ENCODE data around the gene WDR43. TPM values are rescaled to one million over a fixed set of nuclear protein-coding genes. Genes with fewer than 3 reads are reported as not detected.
A peak's percentile ranks its signal among the peaks of the same experiment; 100 is the strongest.

The WDR43 gene
- total and polyA plus RNA-seq, 7 experiments from 2014 or later: 44.4 to 75.0 (median 60.4) TPM

- peaks cover 0 to 8% (median 0%) of the 10 kb centered on the region in 5 donors for H3K27me3 Mint-ChIP-seq
- peaks cover 13 to 25% (median 19%) of the 10 kb centered on the region in 7 donors for H3K4me1 Mint-ChIP-seq
- Histone ChIP-seq H3K9me3 (ENCODE audit: control insufficient read depth in 2 of 3, low read length in 3 of 3) (no peaks in the 10 kb centered on the region), H3K4me3 (ENCODE audit: low read length) (no peak overlapping the region), H3K4me1 (ENCODE audit: control insufficient read depth in 2 of 2, insufficient read depth in 2 of 2, low read length in 2 of 2) (peaks cover 9 to 15% of the 10 kb centered on the region in 2 donors), H3K36me3 (ENCODE audit: control insufficient read depth in 2 of 3, insufficient read depth in 3 of 3, low read length in 3 of 3) (no peaks in the 10 kb centered on the region), H3K27ac (ENCODE audit: low read depth, low read length) (no peak overlapping the region), H3K27me3 (ENCODE audit: control insufficient read depth in 2 of 2, insufficient read depth in 2 of 2, low read length in 2 of 2) (no peaks in the 10 kb centered on the region)
- no peaks in the 10 kb centered on the region for H3K36me3 Mint-ChIP-seq
- CTCF ChIA-PET: interaction anchor here (0.5 to 1.9 kb wide), 4 partner anchors 14 to 163 kb away, joined by 3 to 4 read pairs (median 4); no protein-coding TSS in a partner anchor
- ATAC-seq: no peak
- POLR2A ChIA-PET: interaction anchor here (0.9 to 1.0 kb wide), 2 partner anchors 15 to 19 kb away, joined by 3 read pairs; no protein-coding TSS in a partner anchor
- no peak for DNase-seq
- peaks cover 0 to 2% (median 0%) of the 10 kb centered on the region in 11 donors for H3K9me3 Mint-ChIP-seq
- no peak overlapping the region for H3K27ac Mint-ChIP-seq
- no peak overlapping the region for H3K4me3 Mint-ChIP-seq
- intact Hi-C loops (cut with micrococcal nuclease): no loop called here
Measured at GRCh38 chr2:28995765-28996750, 101.6 kb downstream of the WDR43 start.

- ChIA-PET POLR2A (interaction anchor here (1.0 kb wide), 1 partner anchor 17 kb away, joined by 3 read pairs; no protein-coding TSS in a partner anchor), CTCF (interaction anchor here (1.7 to 1.9 kb wide), 2 partner anchors 13 to 18 kb away, joined by 4 read pairs; no protein-coding TSS in a partner anchor)
- H3K27ac ChIP-seq (ENCODE audit: low read depth, low read length): no peak overlapping the region
- no peak for ATAC-seq
- H3K4me1 Mint-ChIP-seq: peaks cover 20 to 35% (median 28%) of the 10 kb centered on the region in 7 donors
- peaks cover 9 to 18% of the 10 kb centered on the region in 2 donors for H3K4me1 ChIP-seq (ENCODE audit: control insufficient read depth in 2 of 2, insufficient read depth in 2 of 2, low read length in 2 of 2)
- H3K4me3 ChIP-seq (ENCODE audit: low read length): no peak overlapping the region
- H3K9me3 ChIP-seq (ENCODE audit: control insufficient read depth in 2 of 3, low read length in 3 of 3): no peaks in the 10 kb centered on the region
- H3K4me3 Mint-ChIP-seq: no peak overlapping the region
- H3K36me3 Mint-ChIP-seq: no peaks in the 10 kb centered on the region
- H3K27me3 ChIP-seq (ENCODE audit: control insufficient read depth in 2 of 2, insufficient read depth in 2 of 2, low read length in 2 of 2): no peaks in the 10 kb centered on the region
- peaks cover 0 to 2% (median 0%) of the 10 kb centered on the region in 11 donors for H3K9me3 Mint-ChIP-seq
- DNase-seq: no peak
- peaks cover 0 to 8% (median 0%) of the 10 kb centered on the region in 5 donors for H3K27me3 Mint-ChIP-seq
- peak overlapping the region in 5 of 9 donors; percentile 46 to 76 (median 57) for H3K27ac Mint-ChIP-seq
- intact Hi-C loops (cut with micrococcal nuclease): no loop called here
- no peaks in the 10 kb centered on the region for H3K36me3 ChIP-seq (ENCODE audit: control insufficient read depth in 2 of 3, insufficient read depth in 3 of 3, low read length in 3 of 3)
Measured at GRCh38 chr2:28997237-28997846, 102.9 kb downstream of the WDR43 start.

Other genes starting within 250 kb of the WDR43 start
- gene PPP1CB, start 142.8 kb upstream of the WDR43 start, total RNA-seq: 100 to 1,000 TPM; 202 to 223 (median 210) TPM
- 100 to 1,000 TPM in 1 of 2 donors, 10 to 100 TPM in 1; 73.5 to 100 TPM for gene PPP1CB, start 142.8 kb upstream of the WDR43 start, polyA plus RNA-seq
- gene SPDYA, start 83.8 kb upstream of the WDR43 start, total RNA-seq: 1 to 10 TPM; 1.3 to 9.8 (median 4.6) TPM
- not detected for gene SPDYA, start 83.8 kb upstream of the WDR43 start, polyA plus RNA-seq
- gene TRMT61B, start 24.4 kb upstream of the WDR43 start, total RNA-seq: 10 to 100 TPM; 14.8 to 24.5 (median 20.5) TPM
- 10 to 100 TPM; 18.6 to 25.2 TPM for gene TRMT61B, start 24.4 kb upstream of the WDR43 start, polyA plus RNA-seq
- gene TOGARAM2, start 86.6 kb downstream of the WDR43 start, total RNA-seq: 1 to 10 TPM in 4 of 5 experiments, under 1 TPM in 1; 0.97 to 4.9 (median 1.6) TPM
- gene TOGARAM2, start 86.6 kb downstream of the WDR43 start, polyA plus RNA-seq: under 1 TPM in 1 of 2 donors, not detected in 1; 0.58 TPM
- gene PCARE, start 179.9 kb downstream of the WDR43 start, total RNA-seq: not detected
- gene PCARE, start 179.9 kb downstream of the WDR43 start, polyA plus RNA-seq: not detected
- gene CLIP4, start 220.7 kb downstream of the WDR43 start, total RNA-seq: 10 to 100 TPM; 35.9 to 57.7 (median 48.7) TPM
- gene CLIP4, start 220.7 kb downstream of the WDR43 start, polyA plus RNA-seq: 10 to 100 TPM; 17.2 to 21.7 TPM